BLaER1 (cell line): ENCODE measurements around the gene CCDC148.

Source experiments
- H3K27ac ChIP-seq: shearing (Covaris generic); formaldehyde crosslinking; 2 replicates; pipeline ENCODE4 v1.8.1; 2022
- H3K27me3 ChIP-seq: shearing (Covaris generic); formaldehyde crosslinking; 2 replicates; pipeline ENCODE4 v1.8.1; 2022
- H3K36me3 ChIP-seq: shearing (Covaris generic); formaldehyde crosslinking; 2 replicates; pipeline ENCODE4 v1.8.1; 2022
- H3K4me1 ChIP-seq: shearing (Covaris generic); formaldehyde crosslinking; 2 replicates; pipeline ENCODE4 v1.8.1; 2022
- H3K4me2 ChIP-seq: shearing (Covaris generic); formaldehyde crosslinking; 2 replicates; pipeline ENCODE4 v1.8.1; 2022
- H3K4me3 ChIP-seq: shearing (Covaris generic); formaldehyde crosslinking; 2 replicates; pipeline ENCODE4 v1.8.1; 2022
- H3K9ac ChIP-seq: shearing (Covaris generic); formaldehyde crosslinking; 2 replicates; pipeline ENCODE4 v1.8.1; 2022
- H3K9me3 ChIP-seq: shearing (Covaris generic); formaldehyde crosslinking; 2 replicates; pipeline ENCODE4 v1.8.1; 2022
- H4K20me1 ChIP-seq: shearing (Covaris generic); formaldehyde crosslinking; 2 replicates; pipeline ENCODE4 v1.8.1; 2022
- Cebpa-rat ChIP-seq: shearing (Covaris generic); IDR thresholded peaks from 2 replicates; pipeline ENCODE4 v1.8.1; 2022

CCDC148 gene

GRCh38 chr2:158496986-158497385, 40.4 kb upstream of the CCDC148 start:
- Histone ChIP-seq H3K27me3 (no peaks in the 10 kb centered on the region), H3K4me1 (peaks cover 6% of the 10 kb centered on the region; the same call in 1 of the 2 replicates), H3K4me3 (no peak overlapping the region), H3K9ac (no peak overlapping the region), H3K4me2 (no peak overlapping the region), H3K36me3 (no peaks in the 10 kb centered on the region), H4K20me1 (peaks cover 5% of the 10 kb centered on the region; the same call in 1 of the 2 replicates), H3K27ac (no peak overlapping the region), H3K9me3 (no peaks in the 10 kb centered on the region)
- no peak for TF ChIP-seq Cebpa-rat

- Histone ChIP-seq H3K27ac (no peak overlapping the region), H3K4me1 (peaks cover 6% of the 10 kb centered on the region; the same call in 1 of the 2 replicates), H3K36me3 (no peaks in the 10 kb centered on the region), H3K27me3 (no peaks in the 10 kb centered on the region), H3K9ac (no peak overlapping the region), H3K9me3 (no peaks in the 10 kb centered on the region), H4K20me1 (peaks cover 12% of the 10 kb centered on the region; the same call in 1 of the 2 replicates), H3K4me2 (no peak overlapping the region), H3K4me3 (no peak overlapping the region)
- no peak for TF ChIP-seq Cebpa-rat
These were observed 38.6 kb upstream of the CCDC148 start for GRCh38 chr2:158495175-158495574.

GRCh38 chr2:158493458-158493857, 36.9 kb upstream of the CCDC148 start:
- Histone ChIP-seq H3K27me3 (no peaks in the 10 kb centered on the region), H3K4me2 (0 out of 2 replicates have a peak overlapping the region, but pooled peaks have one; percentile 5), H4K20me1 (peaks cover 12% of the 10 kb centered on the region; the same call in 1 of the 2 replicates), H3K9me3 (no peaks in the 10 kb centered on the region), H3K27ac (no peak overlapping the region), H3K4me3 (no peak overlapping the region), H3K4me1 (peaks cover 16% of the 10 kb centered on the region; the same call in 1 of the 2 replicates), H3K36me3 (no peaks in the 10 kb centered on the region), H3K9ac (no peak overlapping the region)
- no peak for TF ChIP-seq Cebpa-rat

GRCh38 chr2:158491072-158491471, 34.5 kb upstream of the CCDC148 start:
- no peak overlapping the region for H3K9ac ChIP-seq
- TF ChIP-seq Cebpa-rat = no peak
- H3K36me3 ChIP-seq = no peaks in the 10 kb centered on the region
- peaks cover 12% of the 10 kb centered on the region; the same call in 1 of the 2 replicates for H4K20me1 ChIP-seq
- no peaks in the 10 kb centered on the region for H3K9me3 ChIP-seq
- peaks cover 28% of the 10 kb centered on the region for H3K4me1 ChIP-seq
- H3K4me2 ChIP-seq = no peak overlapping the region
- no peak overlapping the region for H3K27ac ChIP-seq
- H3K4me3 ChIP-seq = no peak overlapping the region
- no peaks in the 10 kb centered on the region for H3K27me3 ChIP-seq

- no peak overlapping the region for H3K4me2 ChIP-seq
- no peak overlapping the region for H3K4me3 ChIP-seq
- no peak overlapping the region for H3K9ac ChIP-seq
- no peaks in the 10 kb centered on the region for H3K27me3 ChIP-seq
- TF ChIP-seq Cebpa-rat = no peak
- peaks cover 28% of the 10 kb centered on the region for H3K4me1 ChIP-seq
- H3K9me3 ChIP-seq = no peaks in the 10 kb centered on the region
- no peak overlapping the region for H3K27ac ChIP-seq
- H3K36me3 ChIP-seq = no peaks in the 10 kb centered on the region
- peaks cover 12% of the 10 kb centered on the region; the same call in 1 of the 2 replicates for H4K20me1 ChIP-seq
These were observed 33.0 kb upstream of the CCDC148 start for GRCh38 chr2:158489366-158490112.

- TF ChIP-seq Cebpa-rat = no peak
- Histone ChIP-seq H3K36me3 (no peaks in the 10 kb centered on the region), H3K27ac (no peak overlapping the region), H3K9ac (no peak overlapping the region), H3K9me3 (no peaks in the 10 kb centered on the region), H3K4me1 (peaks cover 27% of the 10 kb centered on the region), H3K27me3 (no peaks in the 10 kb centered on the region), H4K20me1 (peaks cover 12% of the 10 kb centered on the region; the same call in 1 of the 2 replicates), H3K4me3 (no peak overlapping the region), H3K4me2 (no peak overlapping the region)
These were observed 32.1 kb upstream of the CCDC148 start for GRCh38 chr2:158488442-158489216.

- H3K4me2 ChIP-seq = peak overlapping the region; percentile 42
- H3K27ac ChIP-seq = no peak overlapping the region
- H3K4me1 ChIP-seq = peaks cover 22% of the 10 kb centered on the region
These were observed 30.9 kb upstream of the CCDC148 start for GRCh38 chr2:158487419-158487818.

GRCh38 chr2:158486970-158487325, 30.4 kb upstream of the CCDC148 start:
- H3K4me2 ChIP-seq = no peak overlapping the region
- no peaks in the 10 kb centered on the region for H3K9me3 ChIP-seq
- H3K4me1 ChIP-seq = peaks cover 22% of the 10 kb centered on the region
- peaks cover 7% of the 10 kb centered on the region; the same call in 1 of the 2 replicates for H4K20me1 ChIP-seq
- no peaks in the 10 kb centered on the region for H3K36me3 ChIP-seq
- no peaks in the 10 kb centered on the region for H3K27me3 ChIP-seq
- TF ChIP-seq Cebpa-rat = no peak
- no peak overlapping the region for H3K9ac ChIP-seq
- H3K4me3 ChIP-seq = no peak overlapping the region
- H3K27ac ChIP-seq = no peak overlapping the region

More at GRCh38 chr2:158487419-158487818, 30.9 kb upstream of the CCDC148 start:
- no peaks in the 10 kb centered on the region for H3K27me3 ChIP-seq
- H3K9me3 ChIP-seq = no peaks in the 10 kb centered on the region
- TF ChIP-seq Cebpa-rat = no peak
- H3K9ac ChIP-seq = no peak overlapping the region
- H3K36me3 ChIP-seq = no peaks in the 10 kb centered on the region
- H4K20me1 ChIP-seq = peaks cover 7% of the 10 kb centered on the region; the same call in 1 of the 2 replicates
- H3K4me3 ChIP-seq = no peak overlapping the region

GRCh38 chr2:158486150-158486969, 29.8 kb upstream of the CCDC148 start:
- Histone ChIP-seq H3K4me2 (no peak overlapping the region), H3K4me3 (no peak overlapping the region), H3K9me3 (no peaks in the 10 kb centered on the region), H4K20me1 (peaks cover 7% of the 10 kb centered on the region; the same call in 1 of the 2 replicates), H3K9ac (no peak overlapping the region), H3K36me3 (no peaks in the 10 kb centered on the region), H3K27me3 (no peaks in the 10 kb centered on the region), H3K27ac (no peak overlapping the region), H3K4me1 (peaks cover 22% of the 10 kb centered on the region)
- no peak for TF ChIP-seq Cebpa-rat
